DLD1 (cell line): ENCODE results near the gene VN1R5.
"Not testable (repeated sequence)": the region's sequence is repeated elsewhere in the genome, so short reads cannot be mapped to it uniquely, and the experiment has no call there.

ENCODE experiments used
- in situ Hi-C: cut with HindIII; loops from 2 replicates; pipeline ENCODE4 v1.10.0; 2017; ENCODE audit warnings: low sequenced_read_pairs

Gene VN1R5

DNA sequence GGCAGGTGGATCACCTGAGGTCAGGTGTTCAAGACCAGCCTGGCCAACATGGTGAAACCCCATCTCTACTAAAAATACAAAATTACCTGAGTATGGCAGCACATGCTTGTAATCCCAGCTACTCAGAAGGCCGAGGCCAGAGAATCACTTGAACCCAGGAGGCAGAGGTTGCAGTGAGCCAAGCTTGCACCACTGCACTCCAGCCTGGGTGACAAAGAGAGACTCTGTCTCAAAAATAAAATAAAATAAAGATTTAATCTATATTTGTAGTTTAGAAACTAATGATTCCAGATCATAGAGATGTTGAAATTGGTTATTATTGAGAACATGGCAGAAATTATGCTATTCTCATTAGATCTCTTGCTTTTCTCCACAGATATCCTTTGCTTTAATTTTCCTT lies at the start of gene VN1R5:
TSS of gene VN1R5 (plus strand) at position 301 of the 400 bp plus-strand sequence.
- in situ Hi-C loops: not testable (repeated sequence)

DNA sequence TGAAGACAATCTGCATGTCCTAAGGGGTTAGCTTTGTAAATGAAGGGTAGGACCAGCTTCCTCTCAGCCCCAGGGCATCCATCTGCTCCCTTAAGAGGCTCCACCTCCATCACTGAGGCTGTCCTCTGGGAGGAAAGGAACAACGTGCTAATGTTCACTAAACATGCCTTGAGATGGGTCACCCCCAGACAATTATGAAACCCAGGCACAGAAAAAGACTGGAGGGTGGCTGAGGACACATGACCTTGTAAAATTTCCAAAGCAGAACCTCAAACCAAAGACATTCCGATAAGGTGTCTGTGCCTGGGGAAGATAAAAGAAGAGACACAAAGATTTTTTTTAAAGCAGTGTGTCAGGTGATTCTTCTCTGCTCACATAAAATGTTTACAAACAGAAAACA lies 46.5 kb upstream of the VN1R5 start:
- in situ Hi-C loops: no loop called here

DNA sequence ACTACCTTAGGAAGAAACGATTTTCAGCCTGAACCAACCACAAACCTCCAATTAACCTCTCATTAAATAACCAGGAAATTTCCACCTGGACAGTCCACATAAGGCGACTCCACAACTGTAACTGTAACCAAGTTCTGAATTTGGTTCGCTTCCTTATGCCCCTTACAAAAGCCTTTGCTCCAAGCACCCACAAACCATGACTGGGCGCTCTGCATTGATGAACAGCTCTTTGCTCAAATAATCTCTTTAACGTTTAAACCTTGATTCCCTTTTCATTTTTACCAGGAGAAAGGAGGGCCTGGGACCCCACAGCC lies 45.9 kb upstream of the VN1R5 start:
- in situ Hi-C loops: no loop called here

- in situ Hi-C loops: no loop called here
Measured at GRCh38 chr1:247210376-247211117, 45.3 kb upstream of the VN1R5 start.

DNA sequence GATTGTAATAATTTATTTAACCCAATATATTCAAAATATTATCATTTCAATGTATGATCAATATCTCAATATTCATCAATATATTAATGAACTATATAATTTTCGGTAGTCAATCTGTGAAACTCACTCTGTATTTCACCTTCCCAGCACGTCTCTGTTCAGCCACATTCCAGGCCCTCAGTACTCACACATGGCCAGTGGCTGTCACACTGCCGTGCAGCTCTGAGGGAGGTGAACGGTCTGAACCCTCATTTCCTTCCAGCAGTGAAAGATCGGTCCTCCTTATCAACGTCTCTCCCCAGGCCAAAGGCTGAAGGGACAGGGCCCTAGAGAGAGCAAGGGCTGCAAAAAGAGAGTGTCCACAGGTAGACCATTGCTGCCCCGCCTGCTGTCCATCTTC lies 44.5 kb upstream of the VN1R5 start:
- in situ Hi-C loops: no loop called here

- in situ Hi-C loops: no loop called here
Measured at GRCh38 chr1:247212012-247212411, 43.9 kb upstream of the VN1R5 start.

DNA sequence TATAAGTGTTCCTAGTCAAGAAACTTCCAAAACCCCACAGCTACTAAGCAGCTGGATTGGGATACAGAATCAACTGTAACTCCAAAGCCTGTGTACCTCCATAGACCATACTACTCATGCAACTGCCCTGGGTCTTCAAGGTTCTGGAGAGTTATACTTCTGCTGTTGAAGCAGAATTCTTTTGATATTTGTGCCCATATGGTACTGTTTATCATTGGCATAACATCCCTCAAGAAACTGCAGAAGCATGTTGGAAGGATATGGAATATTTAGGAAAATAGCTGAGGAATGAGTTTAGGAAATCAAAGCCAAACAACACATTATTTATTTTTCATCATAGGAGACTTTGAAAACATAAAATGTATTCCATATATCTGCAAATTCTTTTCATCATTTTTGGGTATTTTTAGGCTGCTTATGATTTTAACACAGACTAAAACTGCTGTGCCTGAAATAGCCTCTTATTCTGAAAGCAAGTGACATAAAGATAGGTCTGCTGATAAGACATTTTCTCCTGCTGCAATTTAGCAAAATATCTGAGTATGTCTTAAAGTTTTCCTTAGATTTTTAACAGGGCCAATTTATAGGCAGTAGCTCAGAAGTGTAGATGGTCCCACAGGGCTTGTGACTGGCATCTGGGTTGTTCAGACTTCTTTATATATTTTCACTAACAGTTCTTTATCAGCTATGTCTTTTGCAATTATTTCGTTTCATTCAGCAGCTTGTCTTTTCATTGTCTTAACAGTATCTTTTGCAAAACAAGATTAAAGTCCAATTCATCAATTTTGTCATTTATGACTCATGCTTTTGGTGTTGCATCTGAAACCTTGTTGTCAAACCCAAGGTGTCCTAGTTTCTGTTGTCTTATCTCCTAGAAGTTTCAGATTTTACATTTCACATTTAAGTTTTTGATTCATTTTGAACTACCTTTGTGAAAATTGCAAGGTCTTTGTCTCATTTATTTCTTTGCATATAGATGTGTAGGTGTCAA lies 43.0 kb upstream of the VN1R5 start:
- in situ Hi-C loops: no loop called here

GRCh38 chr1:247216261-247216660 lies 39.6 kb upstream of the VN1R5 start:
- in situ Hi-C loops: no loop called here

GRCh38 chr1:247218121-247218651 lies 37.7 kb upstream of the VN1R5 start:
- in situ Hi-C loops: no loop called here

DNA sequence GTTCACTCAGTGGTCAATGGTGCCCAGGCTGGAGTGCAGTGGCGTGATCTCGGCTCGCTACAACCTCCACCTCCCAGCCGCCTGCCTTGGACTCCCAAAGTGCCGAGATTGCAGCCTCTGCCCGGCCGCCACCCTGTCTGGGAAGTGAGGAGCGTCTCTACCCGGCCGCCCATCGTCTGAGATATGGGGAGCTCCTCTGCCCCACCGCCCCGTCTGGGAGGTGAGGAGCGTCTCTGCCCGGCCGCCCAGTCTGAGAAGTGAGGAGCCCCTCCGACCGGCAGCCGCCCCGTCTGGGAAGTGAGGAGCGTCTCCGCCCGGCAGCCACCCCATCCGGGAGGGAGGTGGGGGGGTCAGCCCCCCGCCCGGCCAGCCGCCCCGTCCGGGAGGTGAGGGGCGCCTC lies 35.6 kb upstream of the VN1R5 start:
- in situ Hi-C loops: not testable (repeated sequence)

DNA sequence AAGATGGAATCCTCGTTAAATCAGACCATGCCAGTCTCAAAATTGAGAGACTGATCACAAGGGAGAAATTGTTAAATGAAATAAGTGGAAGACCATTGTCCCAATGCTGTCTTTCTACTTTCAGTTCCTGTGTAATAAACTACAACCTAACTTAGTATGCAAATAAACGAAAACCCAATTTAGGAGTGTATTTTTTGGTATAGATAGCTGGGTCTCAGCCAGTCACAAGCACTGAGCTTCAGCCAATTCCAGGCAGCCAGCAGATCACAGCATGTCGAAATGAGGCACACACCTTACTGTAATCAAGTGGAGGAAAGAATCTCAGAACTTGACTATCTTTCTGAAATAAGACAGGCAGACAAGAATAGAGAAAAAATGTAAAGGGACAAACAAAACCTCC lies 33.0 kb upstream of the VN1R5 start:
- in situ Hi-C loops: no loop called here

DNA sequence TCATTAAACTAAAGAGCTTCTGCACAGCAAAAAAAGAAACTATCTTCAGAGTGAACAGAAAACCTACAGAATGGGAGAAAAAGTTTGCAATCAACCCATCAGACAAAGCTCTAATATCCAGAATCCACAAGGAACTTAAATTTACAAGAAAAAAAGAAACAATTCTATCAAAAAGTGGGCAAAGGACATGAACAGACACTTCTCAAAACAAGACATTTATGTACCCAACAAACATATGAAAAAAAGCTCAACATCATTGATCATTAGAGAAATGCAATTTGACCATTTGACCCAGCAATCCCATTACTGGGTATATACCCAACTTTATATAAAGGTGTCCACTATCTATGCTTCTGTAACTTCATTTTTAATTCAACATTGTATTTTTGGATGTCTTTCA lies 31.1 kb upstream of the VN1R5 start:
- in situ Hi-C loops: no loop called here

GRCh38 chr1:247228133-247228532 lies 27.7 kb upstream of the VN1R5 start:
- in situ Hi-C loops: no loop called here

GRCh38 chr1:247241691-247242090 lies 14.2 kb upstream of the VN1R5 start:
- in situ Hi-C loops: no loop called here

DNA sequence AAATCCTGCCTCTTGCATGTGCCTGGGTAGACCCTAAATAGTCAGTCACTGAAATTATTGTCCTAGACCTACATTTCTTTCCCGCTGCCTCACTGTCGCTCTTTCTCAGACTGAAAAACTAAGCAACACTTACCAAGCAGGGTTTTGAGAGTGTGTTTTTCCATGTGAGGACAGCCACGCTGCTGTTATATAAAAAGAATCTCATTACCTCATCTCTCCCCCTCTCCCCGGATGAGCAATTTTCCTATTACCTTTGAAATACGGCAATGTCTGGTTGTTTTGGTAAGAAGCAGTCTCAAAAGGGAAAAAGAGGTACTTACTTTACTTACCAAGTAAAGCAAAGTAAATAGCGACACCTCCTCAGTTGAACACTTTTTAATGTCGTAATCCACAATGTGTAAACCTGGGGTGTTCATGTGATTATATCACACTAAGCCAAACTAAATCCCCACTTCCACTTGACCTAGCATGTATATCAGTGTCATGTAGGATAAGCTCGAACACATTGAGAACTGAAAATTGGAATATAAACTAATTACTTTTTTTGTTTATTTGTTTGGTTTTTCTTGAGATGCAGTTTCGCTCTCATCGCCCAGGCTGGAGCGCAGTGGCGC lies 12.2 kb upstream of the VN1R5 start:
- in situ Hi-C loops: no loop called here

GRCh38 chr1:247246325-247247115 lies 9.4 kb upstream of the VN1R5 start:
- in situ Hi-C loops: no loop called here

DNA sequence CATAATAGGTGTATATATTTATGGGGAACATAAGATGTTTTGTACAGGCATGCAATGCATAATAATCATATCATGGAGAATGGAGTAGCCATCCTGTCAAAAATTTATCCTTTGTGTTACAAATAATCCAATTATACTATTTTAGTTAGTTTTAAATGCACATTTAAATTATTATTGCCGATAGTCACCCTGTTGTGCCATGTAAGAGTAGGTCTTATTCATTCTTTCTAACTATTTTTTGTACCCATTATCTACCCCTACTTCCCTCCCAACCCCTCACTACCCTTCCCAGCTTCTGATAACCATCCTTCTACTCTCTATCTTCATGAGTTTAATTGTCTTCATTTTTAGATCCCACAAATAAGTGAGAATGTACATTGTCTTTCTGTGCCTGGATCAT lies 8.3 kb upstream of the VN1R5 start:
- in situ Hi-C loops: no loop called here

- in situ Hi-C loops: no loop called here
Measured at GRCh38 chr1:247266053-247266452, 10.2 kb downstream of the VN1R5 start.

GRCh38 chr1:247268390-247269045 lies 12.6 kb downstream of the VN1R5 start:
- in situ Hi-C loops: no loop called here

GRCh38 chr1:247269133-247269532 lies 13.3 kb downstream of the VN1R5 start:
- in situ Hi-C loops: no loop called here
